Fibroblast of lung (primary cell): ENCODE results near the gene CACNA1E. TPM values are rescaled to one million over a fixed set of nuclear protein-coding genes. Genes with fewer than 3 reads are reported as not detected.

Source experiments
- DNase-seq, 2 donors: peaks; one replicate each; pipeline versions ENCODE4 v3.0.0 to v3.0.0-alpha.2; 2010; ENCODE audit warnings: low read depth in 2 of 2
- H2AFZ ChIP-seq: 2 replicates; pipeline ENCODE4 v1.5.1; 2012; ENCODE audit warnings: low read length, control low read depth, inconsistent platforms
- H3K27ac ChIP-seq: 2 replicates; pipeline ENCODE4 v1.5.1; 2011; ENCODE audit warnings: low read length, control low read depth; ENCODE audit not compliant: insufficient read depth
- H3K27me3 ChIP-seq: 2 replicates; pipeline ENCODE4 v1.5.1; 2011; ENCODE audit warnings: mild to moderate bottlenecking, low read length; ENCODE audit not compliant: control insufficient read depth, insufficient read depth
- H3K36me3 ChIP-seq: 2 replicates; pipeline ENCODE4 v1.5.1; 2011; ENCODE audit warnings: low read length; ENCODE audit not compliant: control insufficient read depth, insufficient read depth
- H3K4me1 ChIP-seq: 2 replicates; pipeline ENCODE4 v1.5.1; 2011; ENCODE audit warnings: low read length; ENCODE audit not compliant: control insufficient read depth, insufficient read depth; ENCODE audit errors: extremely low read depth
- H3K4me2 ChIP-seq: 2 replicates; pipeline ENCODE4 v1.5.1; 2011; ENCODE audit warnings: low read length, control low read depth; ENCODE audit not compliant: insufficient read depth; ENCODE audit errors: extremely low read depth
- H3K4me3 ChIP-seq, 4 experiments: fragments of 200-600 bp in 1 of 4; sonication (generic) in 1 of 4; replicated peaks in 1 of 4; 2 replicates each; pipeline ENCODE4 v1.5.1; 2011 to 2016; ENCODE audit warnings: low read length in 4 of 4, low read depth in 3 of 4, mild to moderate bottlenecking in 3 of 4, control low read depth in 2 of 4, inconsistent platforms in 1 of 4, mixed read lengths in 1 of 4; ENCODE audit not compliant: insufficient read depth in 1 of 4; ENCODE audit errors: control extremely low read depth in 1 of 4
- H3K79me2 ChIP-seq: 2 replicates; pipeline ENCODE4 v1.5.1; 2012; ENCODE audit warnings: mild to moderate bottlenecking, low read length, inconsistent platforms; ENCODE audit not compliant: control insufficient read depth, insufficient read depth
- H3K9ac ChIP-seq: 2 replicates; pipeline ENCODE4 v1.5.1; 2011; ENCODE audit warnings: mild to moderate bottlenecking, low read length, control low read depth; ENCODE audit not compliant: insufficient read depth
- H3K9me3 ChIP-seq: 2 replicates; pipeline ENCODE4 v1.5.1; 2012; ENCODE audit warnings: low read depth, low read length; ENCODE audit not compliant: control insufficient read depth, insufficient read depth
- H4K20me1 ChIP-seq: 2 replicates; pipeline ENCODE4 v1.5.1; 2011; ENCODE audit warnings: low read length; ENCODE audit not compliant: control insufficient read depth, insufficient read depth; ENCODE audit errors: extremely low read depth
- CTCF ChIP-seq, 2 donors: IDR thresholded peaks in 1 of 2; conservative IDR thresholded peaks in 1 of 2; 1 replicate in 1 of 2; 2 replicates in 1 of 2; pipeline ENCODE4 v1.5.1; 2011 to 2012; ENCODE audit warnings: low read length in 2 of 2, control low read depth in 1 of 2, inconsistent platforms in 1 of 2, low read depth in 1 of 2, mild to moderate bottlenecking in 1 of 2
- EZH2 ChIP-seq: IDR thresholded peaks from 2 replicates; pipeline ENCODE4 v1.5.1; 2012; ENCODE audit warnings: low read length, control low read depth, mild to moderate bottlenecking; ENCODE audit errors: missing control alignments
- polyA plus RNA-seq, 2 donors: library from polyadenylated mRNA; depleted of rRNA in 1 of 2; stranded (reverse) in 1 of 2; unstranded in 1 of 2; fragments of >200 nt; gene quantifications; 2 replicates each; pipeline ENCODE4 v1.2.1, GENCODE V29; 2011 to 2012; ENCODE audit warnings: missing spikeins in 1 of 2
- total RNA-seq: library from RNA; depleted of rRNA; stranded (reverse); fragments of >200 nt; gene quantifications from 2 replicates; pipeline ENCODE4 v1.2.1, GENCODE V29; 2014

Gene CACNA1E
- total and polyA plus RNA-seq, 2 donors (not counting 1 experiment from before 2014, with no cell fraction given), result 0.01 TPM; not detected in 1

- Histone ChIP-seq H3K9ac (no peak overlapping the region), H3K4me1 (no peaks in the 10 kb centered on the region), H3K4me3 (no peak overlapping the region), H3K4me2 (no peak overlapping the region), H4K20me1 (no peaks in the 10 kb centered on the region), H2AFZ (no peak overlapping the region), H3K27me3 (no peaks in the 10 kb centered on the region), H3K9me3 (no peaks in the 10 kb centered on the region), H3K36me3 (no peaks in the 10 kb centered on the region), H3K27ac (no peak overlapping the region), H3K79me2 (no peaks in the 10 kb centered on the region)
- TF ChIP-seq EZH2, result no peak
- no peak for TF ChIP-seq CTCF (conservative IDR thresholded peaks at IDR 0.05 in 1 of 2, IDR thresholded peaks at IDR 0.05 in 1 of 2; ENCODE audit: low read depth in 1 of 2, low read length in 2 of 2)
- no peak for DNase-seq
Observed at GRCh38 chr1:181712711-181713110, 229.4 kb downstream of the CACNA1E start.

GRCh38 chr1:181714428-181714827 lies 231.1 kb downstream of the CACNA1E start:
- H3K36me3 ChIP-seq, result no peaks in the 10 kb centered on the region
- peak in 1 of 2 donors; percentile 42 for DNase-seq
- no peaks in the 10 kb centered on the region for H3K4me1 ChIP-seq
- H3K9ac ChIP-seq, result no peak overlapping the region
- H2AFZ ChIP-seq, result no peak overlapping the region
- H3K9me3 ChIP-seq, result no peaks in the 10 kb centered on the region
- no peaks in the 10 kb centered on the region for H3K27me3 ChIP-seq
- no peak overlapping the region for H3K4me2 ChIP-seq
- H4K20me1 ChIP-seq, result no peaks in the 10 kb centered on the region
- no peaks in the 10 kb centered on the region for H3K79me2 ChIP-seq
- no peak overlapping the region for H3K27ac ChIP-seq
- TF ChIP-seq CTCF (conservative IDR thresholded peaks at IDR 0.05 in 1 of 2, IDR thresholded peaks at IDR 0.05 in 1 of 2; ENCODE audit: low read depth in 1 of 2, low read length in 2 of 2) (no peak), EZH2 (no peak)
- H3K4me3 ChIP-seq, result no peak overlapping the region

- no peak for DNase-seq
- Histone ChIP-seq H2AFZ (no peak overlapping the region), H3K27ac (no peak overlapping the region), H3K27me3 (no peaks in the 10 kb centered on the region), H3K4me2 (no peak overlapping the region), H3K9ac (no peak overlapping the region), H3K4me3 (no peak overlapping the region), H3K79me2 (no peaks in the 10 kb centered on the region), H3K9me3 (no peaks in the 10 kb centered on the region), H4K20me1 (no peaks in the 10 kb centered on the region), H3K4me1 (no peaks in the 10 kb centered on the region), H3K36me3 (no peaks in the 10 kb centered on the region)
- TF ChIP-seq CTCF (conservative IDR thresholded peaks at IDR 0.05 in 1 of 2, IDR thresholded peaks at IDR 0.05 in 1 of 2; ENCODE audit: low read depth in 1 of 2, low read length in 2 of 2) (no peak), EZH2 (no peak)
Observed at GRCh38 chr1:181718034-181718433, 234.7 kb downstream of the CACNA1E start.
